Stimulated activated CD8-positive, alpha-beta memory T cell treated with anti-CD3 and anti-CD28 coated beads, Interleukin-15, amount 100 ng/mL, for 4 hours (primary cell): ENCODE data around the gene PKD1.
"Not testable (repeated sequence)": the region's sequence is repeated elsewhere in the genome, so short reads cannot be mapped to it uniquely, and the experiment has no call there.

ENCODE experiments used
- DNase-seq, 2 donors: peaks; one replicate each; pipeline ENCODE4 v3.0.0-alpha.2; 2020; ENCODE audit warnings: low read depth in 2 of 2

The PKD1 gene

DNA sequence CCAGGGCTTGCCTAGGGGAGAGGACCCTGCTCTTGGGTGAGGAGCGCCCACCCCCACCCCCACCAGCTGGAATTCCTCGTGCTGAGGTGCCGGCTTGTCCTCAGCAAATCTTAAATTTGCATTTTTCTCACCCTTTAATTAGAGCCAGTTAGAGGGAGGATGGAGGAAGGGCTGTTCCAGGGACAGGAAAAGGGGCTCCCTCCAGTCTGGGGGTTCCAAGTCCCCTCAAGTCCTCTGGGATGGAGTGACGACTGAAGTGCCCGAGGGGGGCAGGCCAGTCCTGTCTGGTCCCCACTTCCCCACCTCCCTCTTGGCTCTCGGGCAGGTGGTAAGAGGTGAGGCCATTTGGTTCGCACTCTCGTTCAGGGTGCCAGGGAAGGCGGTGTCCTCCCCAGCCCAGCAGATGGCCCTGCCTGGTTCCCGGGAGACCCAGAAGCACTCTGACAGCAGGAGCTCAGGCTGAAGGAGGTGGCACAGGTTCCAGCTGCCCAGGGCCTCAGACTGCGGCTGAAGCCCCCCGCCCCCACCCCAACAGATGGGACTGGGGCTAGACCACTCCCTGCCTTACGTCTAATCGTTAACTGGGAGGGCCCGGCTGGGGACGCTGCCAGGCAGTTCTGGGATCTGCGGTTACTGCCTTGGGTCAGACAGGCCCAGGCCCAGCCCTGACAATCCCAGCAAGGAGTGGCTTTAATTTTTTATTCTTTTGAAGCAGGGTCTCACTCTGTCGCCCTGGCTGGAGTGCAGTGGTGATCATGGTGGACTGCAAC, 14.9 kb upstream of the PKD1 start:
- no peak for DNase-seq

- DNase-seq: no peak
Observed at GRCh38 chr16:2149630-2150417, 14.1 kb upstream of the PKD1 start.

GRCh38 chr16:2148714-2149629, 13.3 kb upstream of the PKD1 start:
- DNase-seq: no peak

DNA sequence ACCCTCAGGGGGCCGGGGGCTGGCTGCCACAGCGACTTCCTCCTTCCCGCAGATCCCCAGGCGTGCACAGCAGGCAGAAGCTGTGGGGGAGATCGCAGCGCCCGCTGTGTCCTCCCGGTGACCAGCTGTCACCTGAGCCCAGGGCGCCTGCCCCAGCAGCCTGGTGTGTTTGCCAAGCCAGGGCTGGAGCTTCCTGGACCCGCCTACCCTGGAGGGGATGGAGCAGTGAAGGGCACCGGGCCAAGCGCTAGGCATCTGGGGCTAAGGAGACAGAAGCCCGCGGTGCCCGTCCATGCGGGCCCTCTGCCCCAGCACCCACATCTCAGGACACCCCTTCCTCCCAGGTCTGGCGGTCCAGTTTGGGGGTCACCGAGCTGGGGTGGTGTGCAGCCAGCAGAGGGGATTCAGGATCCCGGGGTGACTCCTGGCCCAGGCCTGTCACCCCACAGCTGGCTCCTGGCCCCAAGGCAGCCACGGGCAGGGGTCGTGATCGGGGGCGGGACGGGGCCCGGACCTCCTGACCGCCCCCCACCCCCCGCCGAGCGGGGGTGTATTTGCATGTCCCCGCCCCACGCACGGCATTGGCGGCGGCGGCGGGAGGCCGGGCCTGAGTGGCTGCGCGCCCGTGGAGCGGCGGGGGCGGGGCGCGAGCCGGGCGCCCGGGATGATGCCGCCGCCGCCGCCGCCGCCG, 12.4 kb upstream of the PKD1 start, which contains the start of gene RAB26:
Gene RAB26 (plus strand): TSS at position 645 of the 691 bp plus-strand sequence. CDS start 159 bp downstream, outside the sequence.
- DNase-seq: no peak

DNA sequence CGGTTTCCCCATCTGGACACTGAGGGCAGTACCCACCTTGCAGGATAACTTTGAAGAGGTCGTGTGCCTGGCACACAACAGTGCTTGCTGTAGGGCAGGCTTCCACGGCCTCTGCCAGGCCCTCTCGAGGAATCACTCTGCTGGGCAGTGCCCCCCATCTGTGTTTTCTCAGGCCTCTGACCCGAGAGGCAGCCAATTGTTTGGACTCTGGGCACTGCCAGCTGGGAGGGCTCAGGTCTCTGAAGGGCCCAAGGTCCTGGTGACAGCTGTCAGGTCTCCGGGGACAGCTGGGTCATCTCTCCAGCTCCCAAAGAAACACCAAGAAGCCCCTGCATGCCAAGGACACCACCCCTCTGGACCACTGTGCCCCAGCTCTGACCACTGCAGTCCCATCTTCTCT, 11.7 kb upstream of the PKD1 start:
- DNase-seq: no peak

DNA sequence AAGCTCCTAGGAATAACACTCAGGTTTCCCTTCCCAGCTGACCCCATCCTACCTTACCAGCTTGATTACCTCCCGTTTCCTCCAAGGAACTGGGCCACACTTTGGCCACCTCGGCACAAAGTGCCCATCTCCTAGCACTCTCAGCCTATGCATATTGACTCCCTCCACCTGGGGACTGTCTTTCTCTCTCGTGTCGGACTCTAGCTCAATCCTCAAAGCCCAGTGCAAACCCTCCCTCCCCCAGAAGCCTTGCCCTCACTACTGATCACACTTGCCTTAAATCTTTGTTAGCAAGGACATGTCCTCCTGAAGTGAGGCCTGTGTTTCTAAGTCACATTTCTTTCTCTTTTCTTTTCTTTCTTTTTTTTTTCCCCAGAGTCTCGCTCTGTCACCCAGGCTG, 10.1 kb upstream of the PKD1 start:
- DNase-seq: no peak

DNA sequence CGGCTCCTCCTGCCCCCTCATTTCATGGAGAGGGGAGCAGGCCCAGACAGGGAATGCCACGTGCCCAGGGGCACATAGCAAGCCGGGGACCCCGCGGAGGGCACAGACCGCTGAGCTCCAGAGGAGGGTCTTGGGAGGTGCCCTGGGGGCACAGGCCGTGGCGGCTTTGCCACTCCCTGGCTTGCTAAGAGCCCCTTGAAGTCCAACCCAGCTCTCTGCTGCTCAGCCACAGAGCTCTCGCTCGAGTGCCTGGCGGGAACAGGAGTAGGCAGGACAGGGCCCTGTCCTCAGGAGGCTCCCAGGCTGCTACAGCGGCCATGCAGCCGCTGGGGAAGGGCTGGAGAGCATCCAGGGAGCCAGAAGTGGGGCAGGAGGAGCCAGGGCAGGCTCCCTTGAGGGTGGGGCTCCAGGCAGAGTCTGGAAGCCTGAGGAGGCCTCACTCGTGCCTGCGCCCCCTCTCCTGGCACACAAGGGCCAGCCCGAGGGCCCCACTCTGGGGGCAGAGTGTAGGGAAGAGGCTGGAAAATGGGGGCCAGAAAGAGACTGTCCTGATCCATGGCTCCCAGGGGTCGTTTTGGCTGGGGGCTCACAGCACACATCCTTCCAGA, 8.3 kb upstream of the PKD1 start:
- no peak for DNase-seq

DNA sequence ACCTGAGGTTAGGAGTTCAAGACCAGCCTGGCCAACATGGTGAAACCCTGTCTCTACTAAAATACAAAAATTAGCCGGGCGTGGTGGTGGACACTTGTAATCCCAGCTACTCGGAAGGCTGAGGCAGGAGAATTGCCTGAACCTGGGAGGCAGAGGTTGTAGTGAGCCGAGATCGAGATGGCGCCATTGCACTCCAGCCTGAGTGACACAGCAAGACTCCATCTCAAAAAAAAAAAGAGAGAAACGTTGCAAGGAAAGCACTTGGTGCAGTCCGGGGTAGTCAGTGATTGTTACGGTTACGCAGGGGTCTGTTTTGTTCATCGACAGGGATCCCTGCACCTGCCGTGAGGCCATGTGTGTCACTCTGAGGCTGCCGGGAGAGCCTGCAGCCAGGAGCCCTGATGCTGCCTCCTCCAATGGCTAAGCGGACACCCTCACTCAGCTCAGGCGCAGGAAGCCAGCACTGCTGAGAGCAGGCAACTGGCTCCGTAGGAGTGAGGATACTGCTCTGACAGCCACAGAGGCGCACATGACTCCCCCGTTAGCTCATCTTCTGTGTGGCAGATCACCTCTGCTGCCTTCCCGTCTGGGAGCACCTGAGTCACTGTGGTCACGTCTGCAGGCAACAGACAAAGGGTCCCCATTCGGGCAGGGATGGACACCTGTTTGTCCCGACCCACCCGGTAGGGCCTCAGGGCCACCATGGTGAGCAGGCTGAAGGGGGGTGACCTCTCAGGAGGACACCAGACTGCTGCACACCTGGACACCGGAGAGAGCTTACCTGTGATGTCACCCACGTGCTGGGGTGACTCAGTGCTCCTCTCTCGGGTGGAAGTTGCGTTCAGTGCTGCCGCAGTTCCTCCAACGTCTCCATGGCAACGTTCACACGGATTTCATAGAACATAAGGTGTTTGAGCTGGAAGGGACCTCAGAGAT, 7.5 kb upstream of the PKD1 start:
- DNase-seq: no peak

- DNase-seq: not testable (repeated sequence)
Observed at GRCh38 chr16:2135071-2135470, 627 bp downstream of the PKD1 start.

GRCh38 chr16:2133797-2134196, 1.9 kb downstream of the PKD1 start:
- not testable (repeated sequence) for DNase-seq

GRCh38 chr16:2129890-2130447, 5.7 kb downstream of the PKD1 start:
- not testable (repeated sequence) for DNase-seq

DNA sequence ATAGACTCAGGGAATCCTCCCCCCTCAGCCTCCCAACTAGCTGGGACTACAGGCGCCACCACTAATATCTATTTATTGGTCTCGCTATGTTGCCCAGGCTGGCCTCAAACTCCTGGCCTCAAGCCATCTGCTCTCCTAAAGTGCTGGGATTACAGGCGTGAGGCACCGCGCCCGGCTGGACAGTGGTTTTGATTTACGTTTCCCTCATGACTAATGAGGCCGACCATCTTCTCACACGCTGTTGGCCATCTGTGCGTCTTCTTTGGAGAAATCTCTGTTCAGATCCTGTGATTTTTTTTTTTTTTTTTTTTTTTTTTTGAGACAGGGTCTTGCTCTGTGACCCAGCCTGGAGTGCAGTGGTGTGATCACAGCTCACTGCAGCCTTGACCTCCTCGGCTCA, 6.4 kb downstream of the PKD1 start:
- DNase-seq: not testable (repeated sequence)

- DNase-seq: not testable (repeated sequence)
Observed at GRCh38 chr16:2127630-2128280, 7.9 kb downstream of the PKD1 start.

DNA sequence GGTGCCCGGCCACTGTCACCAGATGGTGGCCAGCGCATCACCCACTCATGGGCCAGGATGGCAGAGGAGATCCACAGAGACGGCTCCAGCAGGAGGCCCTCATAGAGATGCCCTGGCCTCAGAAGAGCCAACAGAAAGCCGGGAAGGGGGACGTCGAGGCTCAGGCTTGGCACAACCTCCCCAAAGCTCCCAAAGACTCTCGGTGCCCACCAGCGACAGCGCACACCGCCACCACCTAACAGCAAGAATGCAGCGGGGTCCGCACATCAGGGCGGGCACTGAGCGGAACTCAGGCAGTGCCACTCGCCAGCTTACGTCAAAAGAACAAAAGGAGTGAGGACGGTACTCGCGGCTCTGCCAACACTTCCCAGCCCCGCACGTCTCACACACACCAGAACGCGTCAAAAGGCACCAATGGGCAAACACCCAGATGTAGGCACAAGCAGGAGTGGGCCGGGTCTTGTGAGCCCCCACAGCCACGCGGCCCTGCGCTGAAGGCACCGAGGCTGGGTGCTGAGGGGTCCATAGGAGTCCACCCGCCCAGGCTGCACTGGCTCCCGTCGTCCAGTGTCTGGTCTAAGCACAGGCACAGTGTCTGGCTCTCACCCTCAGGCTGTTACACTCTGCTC, 8.7 kb downstream of the PKD1 start:
- not testable (repeated sequence) for DNase-seq

DNA sequence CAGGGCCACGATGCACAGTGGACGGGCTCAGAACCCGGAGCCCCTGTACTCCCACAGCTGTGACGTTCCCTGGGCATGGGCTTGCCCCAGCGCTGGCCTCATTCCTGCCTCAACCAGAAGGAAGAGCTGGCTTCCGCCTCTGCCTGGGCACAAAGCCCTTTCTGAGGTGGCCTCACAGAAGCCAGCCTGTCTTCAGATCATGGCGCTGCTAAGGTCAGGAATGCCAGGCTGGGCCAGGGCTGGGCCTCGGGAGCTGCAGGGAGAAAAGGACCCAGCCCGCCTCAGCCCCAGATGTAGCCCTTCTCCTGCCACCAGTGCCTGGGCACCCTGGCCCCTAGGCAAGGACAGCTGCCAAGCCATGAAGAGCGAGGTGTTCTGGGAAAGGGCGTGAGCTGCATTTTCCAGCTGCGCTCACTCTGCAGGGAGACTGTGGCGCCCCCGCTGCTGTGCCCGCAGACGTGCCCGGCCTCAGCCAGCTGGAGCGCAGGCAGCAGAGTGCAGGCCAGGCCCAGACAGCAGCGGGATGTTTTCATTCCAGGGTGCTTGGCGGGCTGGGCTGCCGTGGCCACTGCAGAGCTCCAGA, 9.4 kb downstream of the PKD1 start:
- not testable (repeated sequence) for DNase-seq

DNA sequence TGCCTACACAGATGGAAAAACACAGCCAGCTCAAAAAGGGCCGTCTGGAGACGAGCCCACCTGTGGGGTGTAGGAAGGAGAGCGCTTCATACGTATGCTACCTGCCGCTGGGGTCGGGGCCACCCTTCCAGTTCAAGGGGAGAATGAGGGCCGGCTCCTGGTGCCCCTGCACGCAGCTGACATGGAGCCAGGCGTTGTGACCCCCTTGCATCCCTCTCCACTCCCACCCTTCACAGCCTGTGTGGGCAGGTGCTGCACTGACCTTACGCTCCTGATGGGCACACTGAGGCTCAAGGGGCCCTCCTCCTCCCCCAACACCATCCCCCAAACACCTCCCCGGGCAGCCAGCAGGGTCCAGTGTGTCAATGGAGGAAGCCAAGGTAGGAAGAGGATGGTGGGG, 10.1 kb downstream of the PKD1 start:
- not testable (repeated sequence) for DNase-seq

GRCh38 chr16:2124694-2125444, 10.8 kb downstream of the PKD1 start:
- not testable (repeated sequence) for DNase-seq
